ENCODE data around the gene TMEM247.
A peak's percentile ranks its signal among the peaks of the same experiment; 100 is the strongest.

Gene TMEM247

DNA sequence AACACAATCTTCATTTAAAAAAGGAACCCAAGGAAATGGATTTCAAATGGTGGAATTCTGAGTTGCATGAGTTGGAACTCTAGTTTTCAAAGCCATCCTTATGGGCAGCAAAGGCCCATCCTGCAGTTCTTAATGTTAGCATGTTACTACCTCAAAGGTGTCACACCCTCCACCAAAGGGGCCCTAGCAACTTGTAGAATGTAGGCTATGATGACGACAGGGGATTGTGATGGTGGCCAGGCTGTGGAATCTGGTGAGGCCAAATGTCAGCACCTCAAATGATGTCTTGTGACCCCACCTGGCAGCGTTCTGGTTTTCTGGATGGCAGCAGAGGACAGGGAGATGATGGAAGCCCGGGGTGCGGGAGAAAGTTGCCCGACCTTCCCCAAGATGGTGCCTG lies at the start of gene TMEM247:
TSS of gene TMEM247 (plus strand) at position 301 of the 400 bp plus-strand sequence.
- DNase-seq (ENCODE audit: low read depth): no peak

DNA sequence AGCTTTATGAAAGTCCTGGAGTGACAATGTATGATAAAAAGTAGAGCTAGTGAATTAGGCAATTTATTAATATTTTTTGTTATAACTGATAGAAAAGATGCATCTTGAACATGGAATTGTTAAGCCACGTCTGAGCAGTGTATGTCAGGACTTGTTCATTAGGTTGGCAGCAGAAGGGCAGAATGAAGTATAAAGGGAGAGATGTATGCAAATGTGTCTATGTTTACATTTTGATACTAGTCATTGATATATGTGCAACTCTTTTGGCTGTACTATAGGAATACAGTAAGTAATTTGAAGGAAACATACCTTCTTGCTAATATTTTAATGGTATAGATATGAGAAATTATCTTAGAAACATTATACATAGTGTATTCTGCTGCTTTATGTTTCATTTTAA lies 49.0 kb upstream of the TMEM247 start:
- no peak for DNase-seq (ENCODE audit: low read depth)

DNA sequence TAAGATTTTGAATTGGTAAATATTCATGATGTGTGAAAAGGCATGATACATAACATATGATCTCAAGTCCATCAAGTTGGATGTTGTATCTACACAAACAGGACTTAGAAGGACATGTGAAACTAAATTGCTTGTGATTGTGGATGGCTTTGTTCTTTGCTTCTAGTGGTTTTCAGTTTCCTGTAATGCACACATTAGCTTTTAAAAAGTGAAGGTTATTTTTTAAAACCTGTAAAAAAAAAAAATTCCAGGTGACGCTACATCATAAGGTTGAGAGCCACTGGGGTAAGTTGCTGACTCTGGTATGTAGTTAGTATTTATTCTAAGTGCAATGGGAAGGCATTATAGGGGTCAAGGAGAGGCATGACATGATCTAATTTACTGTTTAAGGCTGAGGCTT lies 48.4 kb upstream of the TMEM247 start:
- no peak for DNase-seq (ENCODE audit: low read depth)

DNA sequence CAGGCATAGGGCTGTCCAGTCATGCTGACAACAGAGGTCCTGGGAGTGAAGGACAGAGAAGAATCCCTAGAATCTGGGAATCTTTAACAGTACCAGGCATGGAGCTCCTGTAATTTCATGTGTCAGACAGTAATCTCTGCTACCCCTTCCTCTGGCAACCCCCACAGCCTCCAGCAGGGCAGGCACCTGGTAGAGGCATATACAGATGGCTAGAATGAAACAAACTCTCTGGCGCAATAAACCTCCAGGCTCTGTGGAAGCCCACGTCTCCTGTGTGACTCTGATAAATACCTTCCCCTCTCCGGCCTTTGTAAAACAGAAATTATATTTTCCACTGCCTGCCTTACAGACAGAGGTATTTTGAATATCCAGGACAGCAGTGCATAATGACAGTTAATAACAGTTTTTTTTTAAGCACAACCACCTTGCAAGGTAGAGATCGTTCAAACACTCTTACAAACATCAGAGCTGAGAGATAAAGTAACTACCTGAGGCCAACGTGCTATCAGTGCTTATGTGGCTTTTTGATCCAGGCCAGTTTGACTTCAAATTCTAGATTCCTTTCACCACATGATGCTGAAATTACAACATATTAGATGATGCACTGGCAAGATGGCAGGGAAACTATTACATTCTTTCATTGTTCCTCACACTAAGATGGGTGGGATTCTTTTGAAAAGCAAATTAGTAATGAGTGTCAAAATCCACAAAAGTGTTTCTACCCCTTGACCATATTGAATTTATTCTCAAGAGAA lies 47.7 kb upstream of the TMEM247 start:
- DNase-seq (ENCODE audit: low read depth): peak; percentile 38

DNA sequence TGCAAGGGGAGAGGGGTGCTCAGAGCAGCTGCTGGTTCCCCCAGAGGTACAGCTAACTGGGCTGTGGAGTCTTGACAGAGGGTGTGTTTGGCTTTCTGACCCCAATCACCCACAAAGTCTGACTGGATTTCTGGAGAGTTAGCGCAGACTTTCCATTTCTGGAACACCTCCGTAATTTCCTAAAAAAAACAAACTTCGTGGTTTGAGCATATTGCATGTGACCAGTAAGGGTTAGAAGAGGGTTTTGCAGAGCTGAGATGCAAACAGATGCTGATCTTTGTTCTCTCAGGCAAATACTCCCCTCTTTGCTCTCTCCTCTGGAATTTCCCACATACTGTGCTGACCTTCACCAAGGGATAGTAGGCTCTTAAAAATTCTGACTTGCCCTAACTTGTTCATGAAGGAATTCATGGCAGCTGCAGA lies 44.5 kb upstream of the TMEM247 start:
- DNase-seq (ENCODE audit: low read depth): peak; percentile 58

DNA sequence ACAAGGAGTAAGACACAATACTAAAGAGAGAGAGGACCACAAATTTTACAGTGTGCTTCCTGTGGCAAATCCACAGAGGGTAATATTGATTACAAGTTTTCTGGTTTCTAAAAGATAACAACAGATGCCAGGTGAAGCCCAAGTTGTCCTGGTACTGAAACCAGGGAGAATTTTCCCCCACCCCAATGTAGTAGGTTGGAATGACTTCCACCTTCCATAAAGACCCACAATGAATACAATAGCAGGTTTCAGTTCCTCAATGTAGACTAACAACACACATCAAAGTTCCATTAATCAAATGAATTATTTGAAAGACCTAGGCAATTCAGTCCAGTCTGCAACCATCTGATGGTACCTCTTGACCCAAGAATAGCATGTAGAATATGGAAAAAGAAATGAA lies 44.0 kb upstream of the TMEM247 start:
- no peak for DNase-seq (ENCODE audit: low read depth)

DNA sequence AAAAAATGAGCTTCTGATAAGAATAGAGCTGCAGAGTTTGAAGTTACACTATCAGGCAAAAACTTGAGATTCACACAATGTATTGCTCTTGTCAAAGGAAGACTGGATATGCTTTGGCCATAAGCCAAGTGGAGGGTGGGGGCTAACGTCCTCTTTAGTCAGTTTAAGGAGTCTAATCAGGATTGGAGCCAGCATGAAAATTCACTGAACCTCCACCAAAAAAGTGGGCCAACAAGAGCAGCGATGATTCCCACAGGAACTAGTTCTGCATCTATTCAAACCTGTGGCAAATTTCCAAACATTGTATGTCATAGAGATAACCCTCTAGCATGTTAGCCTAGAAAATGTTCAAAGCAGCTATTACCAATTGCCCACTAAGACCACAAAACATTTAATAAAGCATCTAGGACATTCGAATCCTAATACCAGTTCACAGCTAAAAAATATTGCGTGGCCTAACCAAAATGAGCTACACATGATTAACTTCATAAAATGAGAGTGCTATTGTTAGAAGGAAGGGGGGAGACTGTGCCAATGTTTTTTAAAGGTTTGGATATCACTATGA lies 43.5 kb upstream of the TMEM247 start:
- DNase-seq (ENCODE audit: low read depth): no peak

DNA sequence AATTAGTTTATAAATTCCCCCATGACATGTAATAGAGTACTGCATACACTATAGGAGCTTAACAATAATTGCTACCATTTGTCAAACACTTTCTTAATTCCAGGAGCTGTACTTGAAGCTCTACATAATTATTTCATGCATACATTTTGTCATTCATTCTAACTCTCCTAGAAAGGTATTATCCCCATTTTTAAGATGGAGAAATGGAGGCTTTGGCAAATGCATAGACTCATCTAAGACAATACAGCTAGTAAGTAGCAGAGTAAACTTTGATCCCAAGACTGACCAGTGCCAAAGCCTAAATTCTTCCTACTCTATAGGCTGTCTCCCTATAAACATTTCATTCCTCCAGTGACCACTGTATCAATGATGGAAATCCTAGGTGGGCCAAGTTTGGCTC lies 42.6 kb upstream of the TMEM247 start:
- DNase-seq (ENCODE audit: low read depth): no peak

DNA sequence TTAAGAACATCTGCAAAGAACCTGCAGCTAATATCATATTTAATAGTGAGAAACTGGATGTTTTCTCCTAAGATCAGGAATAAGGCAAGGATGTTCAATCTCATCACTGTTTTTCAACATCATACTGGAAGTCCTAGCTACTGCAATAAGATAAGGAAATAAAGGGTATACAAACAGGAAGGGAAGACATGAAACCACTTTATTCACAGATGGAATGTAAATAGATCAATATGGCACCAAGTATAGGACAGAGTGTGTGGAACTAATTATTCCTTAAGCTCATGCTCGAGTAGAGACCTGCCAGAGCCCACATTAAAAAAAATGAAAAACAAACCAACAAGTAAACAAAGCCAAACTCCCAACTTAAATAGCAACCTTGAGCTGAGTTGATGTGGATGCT lies 41.3 kb upstream of the TMEM247 start:
- DNase-seq (ENCODE audit: low read depth): no peak

DNA sequence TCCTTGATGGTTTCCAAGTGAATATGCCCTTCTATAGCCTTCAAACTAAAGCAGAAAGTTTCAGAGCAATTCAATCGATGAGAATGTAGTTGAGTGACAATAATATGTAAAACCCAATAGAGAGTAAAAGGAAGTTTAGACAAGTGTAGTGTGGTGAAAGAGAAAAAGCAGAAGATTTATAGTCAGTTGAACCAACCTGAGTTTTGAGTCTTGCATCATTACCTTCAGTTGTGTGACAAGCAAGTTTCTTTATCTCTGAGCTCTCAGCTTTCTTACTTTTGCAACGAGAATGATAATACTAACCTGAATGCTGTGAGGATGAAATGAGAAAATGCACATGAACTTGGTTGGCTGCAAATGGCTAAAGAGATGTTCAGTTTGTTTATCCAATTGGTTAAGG lies 40.6 kb upstream of the TMEM247 start:
- DNase-seq (ENCODE audit: low read depth): no peak

DNA sequence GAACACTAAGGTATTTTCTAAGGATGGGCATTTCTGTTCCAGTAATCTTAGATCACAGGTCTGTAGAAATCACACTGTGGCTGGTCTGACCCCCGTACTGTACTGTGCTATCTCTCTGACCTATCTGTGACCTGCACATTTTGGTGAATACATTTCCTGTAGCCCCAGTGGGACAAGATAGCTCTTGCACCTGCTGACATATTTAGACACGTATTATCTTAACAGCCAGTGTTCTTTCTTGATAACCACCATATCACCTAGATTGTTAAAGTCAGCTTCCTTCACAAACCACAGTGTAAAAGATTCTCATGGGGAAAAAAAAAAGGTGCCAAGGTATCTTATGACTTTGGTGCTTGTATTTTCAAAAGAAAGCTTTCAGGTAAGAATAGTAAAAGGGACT lies 39.8 kb upstream of the TMEM247 start:
- DNase-seq (ENCODE audit: low read depth): no peak

DNA sequence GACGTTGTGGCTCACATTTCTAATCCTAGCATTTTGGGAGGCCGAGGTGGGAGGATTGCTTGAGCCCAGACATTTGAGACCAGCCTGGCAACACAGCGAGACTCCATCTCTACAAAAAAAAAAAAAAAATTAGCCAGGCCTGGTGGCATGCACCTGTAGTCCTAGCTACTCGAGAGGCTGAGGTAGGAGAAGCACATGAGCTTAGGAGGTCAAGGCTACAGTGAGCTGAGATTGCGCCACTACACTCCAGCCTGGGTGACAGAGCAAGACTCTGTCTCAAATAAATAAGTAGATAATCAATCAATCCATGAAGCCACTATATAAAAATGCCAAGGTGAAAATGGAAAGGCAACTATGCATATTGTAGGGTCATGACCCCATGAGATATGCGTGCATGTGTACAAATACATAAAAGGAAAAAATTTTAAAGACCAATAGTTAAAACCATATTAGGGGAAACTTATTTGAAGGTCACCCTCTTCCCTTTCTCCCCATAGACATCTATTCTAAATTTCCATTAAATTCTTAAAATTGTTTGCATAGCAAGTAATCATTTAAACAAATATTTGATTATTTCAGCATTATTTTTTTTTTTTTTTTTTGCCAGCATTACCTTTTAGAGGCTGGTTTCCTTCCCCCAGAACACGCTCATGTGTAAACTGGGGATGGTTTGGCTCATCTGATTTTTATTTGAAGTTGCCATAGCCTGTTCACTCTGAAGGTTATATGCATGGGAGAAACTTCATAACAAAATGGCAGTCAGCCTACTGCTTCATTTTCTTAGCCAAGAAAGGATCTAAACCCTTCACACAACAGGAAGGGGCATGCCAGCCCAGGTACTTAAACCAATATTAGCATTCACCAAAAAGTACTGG lies 37.3 kb upstream of the TMEM247 start:
- DNase-seq (ENCODE audit: low read depth): no peak

DNA sequence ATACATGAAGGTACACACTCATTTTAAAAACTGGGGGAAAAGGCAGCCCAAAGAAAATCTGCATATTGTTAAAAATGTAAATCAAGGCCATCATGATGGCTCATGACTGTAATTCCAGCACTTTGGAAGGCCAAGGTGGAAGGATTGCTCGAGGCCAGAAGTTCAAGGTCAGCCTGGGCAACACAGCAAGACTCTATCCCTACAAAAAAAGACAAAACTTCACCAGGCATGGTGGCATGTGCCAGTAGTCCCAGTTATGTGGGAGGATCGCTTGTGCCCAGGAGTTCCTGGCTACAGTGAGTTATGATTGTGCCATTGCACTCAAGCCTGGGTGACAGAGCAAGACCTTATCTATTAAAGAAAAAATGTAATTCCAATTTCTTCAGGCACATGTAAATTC lies 34.6 kb upstream of the TMEM247 start:
- no peak for DNase-seq (ENCODE audit: low read depth)

DNA sequence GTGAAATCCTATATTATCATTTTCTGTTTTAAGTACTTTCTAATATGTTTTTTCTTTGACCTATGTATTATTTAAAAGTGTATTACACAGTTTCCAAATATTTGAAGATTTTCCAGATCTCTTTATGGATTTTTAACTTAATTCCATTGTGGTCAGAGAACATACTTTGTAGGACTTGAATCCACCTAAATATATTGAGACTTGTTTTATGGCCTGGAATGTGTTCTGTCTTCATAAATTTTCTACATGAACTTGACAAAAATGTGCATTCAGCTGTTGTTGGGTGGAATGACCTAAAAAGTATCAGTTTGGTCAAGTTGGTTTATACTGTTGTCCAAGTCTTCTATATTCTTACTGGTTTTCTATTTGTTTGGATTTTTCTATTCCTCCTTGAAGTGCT lies 33.8 kb upstream of the TMEM247 start:
- DNase-seq (ENCODE audit: low read depth): no peak

DNA sequence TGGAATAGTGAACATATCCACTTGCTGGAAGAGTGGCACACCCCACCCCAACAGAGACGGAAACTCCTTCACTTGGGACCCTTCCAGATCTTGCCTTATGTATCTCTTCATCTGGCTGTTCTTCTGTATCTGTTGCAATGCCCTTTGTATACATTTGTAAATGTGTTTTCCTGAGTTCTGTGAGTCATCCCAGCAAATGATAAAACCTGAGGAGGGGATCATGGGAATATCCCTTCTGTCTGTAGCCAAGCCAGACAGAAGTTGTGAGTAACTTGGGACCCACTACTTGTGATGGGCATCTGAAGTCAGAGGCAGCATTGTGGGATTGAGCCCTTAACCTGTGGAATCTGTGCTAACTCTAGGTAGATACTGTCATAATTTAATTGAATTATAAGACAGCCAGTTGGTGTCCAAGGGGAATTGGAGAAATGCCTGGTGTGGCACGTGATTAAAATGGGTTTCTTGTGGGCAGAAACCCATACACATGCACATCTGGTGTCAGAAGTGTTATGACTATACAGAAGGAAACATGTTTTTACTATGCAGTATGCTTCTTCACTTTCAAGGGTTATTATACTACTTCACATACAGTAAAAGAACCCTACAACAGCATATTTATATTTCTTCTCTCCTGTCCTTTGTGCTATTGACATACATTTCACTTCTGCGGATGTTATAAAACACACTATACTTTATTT lies 32.3 kb upstream of the TMEM247 start:
- DNase-seq (ENCODE audit: low read depth): peak; percentile 17

DNA sequence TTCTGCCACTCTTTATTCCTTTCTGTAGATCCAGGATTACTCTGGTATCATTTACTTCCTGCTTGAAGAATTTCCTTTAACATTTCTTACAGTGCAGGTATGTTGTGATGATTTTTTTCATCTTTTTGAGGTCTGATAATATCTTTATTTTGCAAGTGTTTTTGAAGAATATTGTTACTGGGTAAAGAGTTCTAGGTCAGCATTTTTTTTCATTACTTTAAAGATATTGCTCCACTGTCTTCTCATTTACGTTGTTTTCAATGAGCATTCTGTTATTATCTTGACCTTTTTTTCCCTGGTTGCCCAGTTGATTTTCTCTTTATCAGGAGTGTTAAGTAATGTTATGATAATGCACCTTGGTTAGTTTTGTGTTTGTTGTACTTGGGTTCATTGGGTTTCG lies 31.7 kb upstream of the TMEM247 start:
- no peak for DNase-seq (ENCODE audit: low read depth)

DNA sequence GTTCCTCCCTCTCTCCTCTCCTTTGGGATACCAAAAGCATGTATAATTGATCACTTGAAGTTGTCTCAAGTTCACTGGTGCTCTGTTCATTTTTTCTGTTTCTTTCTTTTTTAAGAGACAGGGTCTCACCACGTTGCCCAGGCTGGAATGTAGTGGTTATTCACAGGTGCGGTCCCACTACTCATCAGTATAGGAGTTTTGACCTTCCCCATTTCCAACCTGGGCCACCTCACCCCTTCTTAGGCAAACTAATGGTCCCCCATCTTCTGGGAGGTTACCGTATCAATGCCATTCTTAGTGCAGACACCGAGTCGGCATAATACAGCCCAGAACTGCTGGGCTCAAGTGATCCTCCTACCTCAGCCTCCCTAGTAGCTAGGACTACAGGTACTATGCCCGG lies 31.3 kb upstream of the TMEM247 start:
- DNase-seq (ENCODE audit: low read depth): no peak

DNA sequence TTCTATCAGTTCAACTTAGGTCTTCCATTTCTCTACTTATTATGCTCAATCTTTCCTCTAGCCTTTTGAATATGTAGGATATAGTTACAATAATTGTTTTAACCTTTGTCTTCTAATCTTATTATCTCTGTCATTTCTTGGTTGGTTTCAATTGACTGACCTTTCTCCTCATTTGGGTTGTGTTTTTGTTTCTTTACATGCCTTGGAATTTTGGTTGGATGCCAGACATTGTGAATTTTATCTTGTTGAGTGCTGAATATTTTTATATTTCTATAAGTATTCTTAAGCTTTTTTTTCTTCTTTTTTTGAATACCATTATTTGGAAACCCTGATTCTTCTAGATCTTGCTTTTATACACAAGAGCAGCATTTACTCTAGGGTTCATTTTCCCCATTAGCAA lies 30.7 kb upstream of the TMEM247 start:
- DNase-seq (ENCODE audit: low read depth): no peak

DNA sequence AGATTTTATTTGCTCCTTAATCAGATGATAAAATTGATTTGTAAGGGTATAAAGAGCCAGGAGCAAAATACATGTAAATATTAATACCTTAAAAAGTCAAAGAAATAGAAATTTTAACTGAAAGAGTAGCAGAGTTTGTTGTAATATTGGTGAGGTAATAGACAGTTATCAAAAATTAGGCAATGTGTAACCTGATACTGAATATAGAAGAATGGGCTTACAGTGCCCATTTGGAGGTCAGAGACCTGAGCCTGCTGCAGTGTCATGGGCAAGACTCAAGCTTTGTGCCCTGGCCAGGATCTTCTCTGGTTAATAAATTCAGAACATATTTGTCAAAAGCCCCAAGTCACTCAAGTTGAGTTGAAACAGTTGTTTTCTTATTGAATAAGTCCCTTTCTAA lies 29.7 kb upstream of the TMEM247 start:
- DNase-seq (ENCODE audit: low read depth): no peak

DNA sequence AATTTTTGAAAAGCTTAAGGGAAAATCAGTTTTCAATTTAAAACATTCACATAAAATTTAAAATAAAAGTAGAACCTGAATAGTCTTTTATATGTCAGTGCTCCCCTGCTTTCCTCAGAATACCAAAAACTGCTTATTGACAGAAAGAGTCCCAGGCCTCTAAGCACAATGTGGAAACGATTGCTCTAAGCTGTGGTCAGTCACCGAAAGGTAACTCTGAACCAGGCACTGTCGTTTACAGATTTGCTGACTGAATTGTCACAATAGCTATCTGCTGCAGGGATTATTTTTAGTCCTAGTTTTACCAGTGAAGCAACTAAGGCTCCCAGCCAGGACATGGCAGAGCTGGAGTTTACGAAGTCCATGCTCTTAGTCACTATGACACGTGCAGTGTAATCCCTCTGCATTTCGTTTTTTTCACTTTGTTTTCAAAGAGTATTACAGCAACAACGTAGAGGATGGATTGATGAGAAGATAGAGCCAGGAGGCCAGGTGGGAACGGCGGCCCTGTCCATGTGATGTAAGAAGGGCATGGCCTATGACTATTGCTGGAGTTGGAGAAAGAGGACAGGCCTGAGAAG lies 28.1 kb upstream of the TMEM247 start:
- peak; percentile 75 for DNase-seq (ENCODE audit: low read depth)

DNA sequence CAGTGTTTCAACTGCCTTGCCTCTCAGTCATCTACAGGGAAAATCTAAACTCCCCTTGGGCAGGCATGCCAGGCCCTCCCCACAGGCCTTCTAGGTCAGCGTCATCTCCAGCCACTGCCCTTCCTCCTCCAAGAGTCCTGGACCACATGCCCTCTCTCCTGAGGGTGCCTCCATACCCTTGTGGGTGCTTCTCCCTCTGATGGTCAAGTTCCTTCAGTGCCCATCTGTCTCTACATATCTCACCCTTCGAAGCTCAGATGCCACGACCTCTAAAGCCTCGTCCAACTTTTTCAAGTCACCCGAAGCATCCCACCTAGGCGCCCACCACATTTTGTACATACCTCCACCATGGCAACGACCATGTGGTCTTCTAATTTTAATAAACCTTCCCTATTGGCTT lies 22.6 kb upstream of the TMEM247 start:
- no peak for DNase-seq (ENCODE audit: low read depth)

Measured in fibroblast of gingiva (primary cell).